CD4-positive, alpha-beta T cell treated with Interferon gamma for 1 hour (primary cell): ENCODE data around the gene ANGPT4.
"Not testable (repeated sequence)": the region's sequence is repeated elsewhere in the genome, so short reads cannot be mapped to it uniquely, and the experiment has no call there.

ENCODE experiments used
- DNase-seq: peaks from one replicate; pipeline ENCODE4 v3.0.0-alpha.2; 2020

ANGPT4 gene

DNA sequence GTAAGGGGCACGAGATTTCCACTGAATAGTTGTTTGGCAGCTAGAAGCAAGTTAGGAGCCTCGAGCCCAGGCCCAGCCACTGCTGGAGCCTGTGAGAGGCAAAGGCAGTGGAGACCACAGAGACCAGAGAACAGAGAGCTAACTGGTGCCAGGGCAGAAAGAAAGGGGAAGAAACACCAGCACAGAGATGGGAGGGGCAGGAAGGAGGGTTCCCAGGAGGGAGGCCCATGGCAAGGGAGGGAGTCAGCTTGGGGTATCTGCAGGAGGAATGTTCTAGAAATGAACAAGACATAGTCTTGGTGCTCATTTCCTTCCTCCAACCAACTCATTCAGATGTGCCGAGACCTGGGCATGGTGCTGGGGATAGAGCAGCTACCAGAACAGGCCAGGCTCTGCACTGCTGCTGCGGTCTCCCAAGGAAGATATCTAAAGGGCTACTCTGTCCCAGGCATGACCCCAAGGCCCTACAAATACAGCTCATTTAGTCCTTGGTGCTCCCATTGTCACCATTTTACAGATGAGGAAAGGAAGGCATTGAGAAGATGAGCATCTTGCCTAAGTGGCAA, 10.7 kb downstream of the ANGPT4 start:
- DNase-seq, result peak; percentile 11

- DNase-seq, result no peak
Observed at GRCh38 chr20:904039-904545, 12.0 kb downstream of the ANGPT4 start.

DNA sequence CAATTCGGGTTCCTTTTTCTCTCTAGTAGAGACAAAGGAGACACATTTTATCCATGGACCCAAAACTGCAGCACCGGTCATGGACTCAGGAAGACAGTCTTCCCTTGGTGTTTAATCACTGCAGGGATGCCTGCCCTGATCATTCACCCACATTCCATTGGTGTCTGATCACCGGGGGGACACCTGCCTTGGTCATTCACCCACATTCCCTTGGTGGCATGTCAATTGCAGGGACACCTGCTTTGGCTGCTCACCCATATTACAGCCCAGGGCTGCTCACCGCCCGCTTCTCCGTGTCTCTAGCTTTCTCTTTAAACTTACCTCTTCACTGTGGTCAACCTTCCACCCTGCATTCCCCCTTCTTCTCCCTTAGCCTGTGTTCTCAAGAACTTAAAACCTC, 18.7 kb downstream of the ANGPT4 start:
- DNase-seq, result not testable (repeated sequence)

DNA sequence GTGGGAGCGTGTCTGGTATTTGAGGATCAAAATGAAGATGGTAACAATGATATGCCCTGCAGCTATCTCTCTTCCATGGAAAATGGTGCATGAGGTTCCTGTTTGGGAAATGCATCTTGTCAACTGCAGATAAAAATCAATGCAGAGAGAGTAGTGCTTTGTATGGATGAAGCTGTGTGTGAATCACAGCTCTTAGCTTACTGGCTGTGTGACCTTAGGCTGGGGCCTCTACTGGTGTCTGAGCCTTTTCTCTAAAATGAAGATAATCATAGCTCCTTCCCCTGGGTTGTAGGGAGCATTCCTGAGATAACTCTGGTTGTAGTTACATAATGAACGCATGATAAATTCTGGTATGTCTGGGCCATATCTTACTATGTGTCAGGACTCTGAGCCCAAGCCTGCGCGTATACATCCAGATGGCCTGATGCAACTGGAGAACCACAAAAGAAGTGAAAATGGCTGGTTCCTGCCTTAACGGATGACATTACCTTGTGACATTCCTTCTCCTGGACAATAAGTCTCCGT, 19.6 kb downstream of the ANGPT4 start:
- DNase-seq, result no peak

DNA sequence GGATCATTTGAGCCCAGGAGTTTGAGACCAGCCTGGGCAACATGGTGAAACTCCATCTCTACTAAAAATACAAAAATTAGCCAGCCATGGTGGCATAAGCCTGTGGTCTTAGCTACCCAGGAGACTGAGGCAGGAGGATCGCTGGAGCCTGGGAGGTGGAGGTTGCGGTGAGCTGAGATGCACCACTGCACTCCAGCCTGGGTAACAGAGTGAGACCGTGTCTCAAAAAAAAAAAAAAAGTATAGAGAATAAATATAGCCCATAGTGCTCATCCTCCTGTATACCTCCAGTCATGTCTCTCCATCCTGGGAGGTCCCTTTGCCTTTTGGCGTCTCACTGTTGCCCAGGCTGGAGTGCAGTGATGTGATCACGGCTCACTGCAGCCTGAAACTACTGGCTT, 23.8 kb downstream of the ANGPT4 start:
- DNase-seq, result not testable (repeated sequence)

DNA sequence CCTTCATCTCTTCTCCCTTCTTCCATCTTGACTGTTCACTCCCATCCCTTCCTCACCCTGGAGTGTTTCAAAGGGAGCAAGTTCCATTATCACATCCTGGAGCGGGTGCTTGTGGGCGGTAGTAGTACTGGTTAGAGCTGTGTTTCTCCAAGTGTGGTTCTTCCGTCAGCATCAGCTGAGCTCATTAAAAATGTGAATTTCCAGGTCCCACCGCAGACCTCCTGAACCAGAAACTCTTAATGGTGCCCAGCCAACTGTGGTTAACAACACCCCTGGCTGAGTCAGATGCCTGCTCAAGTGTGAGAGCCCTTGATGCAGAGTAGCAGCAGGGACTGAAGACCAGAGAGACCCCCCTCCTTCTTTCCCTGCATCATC, 24.4 kb downstream of the ANGPT4 start:
- DNase-seq, result no peak

DNA sequence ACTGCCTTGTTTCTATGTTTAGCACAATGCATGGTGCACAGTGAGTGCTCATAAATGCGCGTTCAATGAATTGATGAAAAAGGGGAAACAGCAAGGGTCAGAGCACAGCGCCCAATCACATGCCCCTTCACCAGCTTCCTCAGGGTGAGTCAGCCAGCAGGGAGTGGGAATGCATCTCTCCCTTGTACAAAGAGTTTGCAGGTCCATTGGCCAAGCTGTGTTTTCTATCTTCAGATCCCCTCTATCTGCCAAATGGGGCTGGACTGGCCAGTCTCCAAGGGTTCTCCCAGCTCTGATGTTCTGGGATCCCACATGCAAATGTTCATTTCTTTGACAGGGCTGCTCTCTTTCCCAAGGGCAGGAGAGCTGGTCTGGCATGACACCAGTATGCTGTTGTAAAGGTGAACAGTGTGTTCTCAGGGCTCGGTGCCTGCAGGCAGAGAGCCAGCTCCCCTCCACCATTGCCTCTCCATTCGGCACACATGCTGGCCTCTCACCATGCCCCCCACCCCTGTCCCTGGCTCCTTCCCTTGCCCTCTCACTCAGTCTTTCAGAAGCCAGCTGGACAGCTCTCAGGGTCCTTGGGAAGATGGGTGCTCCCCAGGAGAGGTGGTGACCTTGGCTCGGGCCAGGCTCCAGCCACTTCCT, 25.0 kb downstream of the ANGPT4 start:
- DNase-seq, result peak; percentile 30

GRCh38 chr20:890666-891057, 25.5 kb downstream of the ANGPT4 start:
- DNase-seq, result no peak

DNA sequence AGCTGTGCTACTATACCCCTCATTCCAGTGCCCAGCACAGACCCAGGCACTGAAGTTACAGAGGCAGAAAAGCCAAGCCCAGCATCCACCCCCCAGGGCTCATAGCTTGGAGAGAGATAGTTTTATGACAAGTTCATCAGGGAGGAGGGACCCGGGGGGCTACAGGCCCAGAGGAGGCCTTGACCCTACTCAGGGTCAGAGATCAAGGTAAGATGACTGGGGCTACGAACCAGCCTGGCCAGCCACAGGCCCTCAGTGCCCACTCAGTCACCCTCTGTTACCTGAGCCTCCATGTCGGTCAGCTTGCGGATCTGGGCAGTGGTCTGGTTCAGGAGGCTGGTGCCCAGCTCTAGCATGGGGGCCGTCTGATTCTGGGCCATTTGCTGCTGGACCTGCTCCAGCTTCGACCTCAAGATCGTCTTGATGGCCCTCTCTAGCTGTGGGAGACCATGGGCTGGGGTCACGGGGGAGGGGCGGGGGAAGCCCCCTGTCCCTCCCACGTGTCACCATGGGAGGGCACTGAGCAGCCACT, 26.1 kb downstream of the ANGPT4 start:
- DNase-seq, result no peak

DNA sequence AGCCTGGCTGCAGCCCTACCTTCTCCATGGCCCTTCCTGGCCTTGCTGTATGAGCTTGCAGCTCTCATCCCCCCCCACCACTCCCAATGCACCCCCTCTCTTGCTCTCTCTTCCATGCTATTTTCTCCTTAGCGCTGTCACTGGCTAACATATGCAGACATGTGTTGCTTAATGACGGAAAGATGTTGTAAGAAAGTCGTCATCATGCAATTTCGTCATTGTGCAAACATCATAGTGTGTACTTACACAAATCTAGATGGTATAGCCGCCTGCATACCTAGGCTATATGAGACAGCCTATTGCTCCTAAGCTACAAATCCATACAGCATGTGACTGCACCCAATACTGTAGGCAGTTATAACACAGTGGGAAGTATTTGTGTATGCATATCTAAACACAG, 27.0 kb downstream of the ANGPT4 start:
- no peak for DNase-seq

GRCh38 chr20:888057-888456, 28.1 kb downstream of the ANGPT4 start:
- no peak for DNase-seq

DNA sequence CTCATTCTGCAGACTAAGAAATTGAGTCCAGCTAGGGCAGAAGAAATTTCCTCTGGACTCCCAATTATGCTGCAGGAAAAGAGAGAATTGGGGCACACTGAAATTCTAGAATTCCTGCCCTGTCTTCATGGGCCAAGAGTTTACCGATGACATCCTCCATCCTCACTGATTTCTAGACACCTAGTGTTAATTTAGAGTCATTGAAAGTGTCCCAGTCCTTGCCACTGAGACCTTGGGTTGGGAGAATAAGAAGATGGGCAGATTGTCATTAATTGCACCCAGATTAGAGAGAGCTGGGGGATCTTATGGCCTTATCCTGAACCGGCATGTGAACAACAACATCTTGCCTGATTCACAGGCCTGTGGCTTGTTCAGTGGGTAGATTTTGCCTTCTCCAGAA, 29.0 kb downstream of the ANGPT4 start:
- DNase-seq, result no peak

DNA sequence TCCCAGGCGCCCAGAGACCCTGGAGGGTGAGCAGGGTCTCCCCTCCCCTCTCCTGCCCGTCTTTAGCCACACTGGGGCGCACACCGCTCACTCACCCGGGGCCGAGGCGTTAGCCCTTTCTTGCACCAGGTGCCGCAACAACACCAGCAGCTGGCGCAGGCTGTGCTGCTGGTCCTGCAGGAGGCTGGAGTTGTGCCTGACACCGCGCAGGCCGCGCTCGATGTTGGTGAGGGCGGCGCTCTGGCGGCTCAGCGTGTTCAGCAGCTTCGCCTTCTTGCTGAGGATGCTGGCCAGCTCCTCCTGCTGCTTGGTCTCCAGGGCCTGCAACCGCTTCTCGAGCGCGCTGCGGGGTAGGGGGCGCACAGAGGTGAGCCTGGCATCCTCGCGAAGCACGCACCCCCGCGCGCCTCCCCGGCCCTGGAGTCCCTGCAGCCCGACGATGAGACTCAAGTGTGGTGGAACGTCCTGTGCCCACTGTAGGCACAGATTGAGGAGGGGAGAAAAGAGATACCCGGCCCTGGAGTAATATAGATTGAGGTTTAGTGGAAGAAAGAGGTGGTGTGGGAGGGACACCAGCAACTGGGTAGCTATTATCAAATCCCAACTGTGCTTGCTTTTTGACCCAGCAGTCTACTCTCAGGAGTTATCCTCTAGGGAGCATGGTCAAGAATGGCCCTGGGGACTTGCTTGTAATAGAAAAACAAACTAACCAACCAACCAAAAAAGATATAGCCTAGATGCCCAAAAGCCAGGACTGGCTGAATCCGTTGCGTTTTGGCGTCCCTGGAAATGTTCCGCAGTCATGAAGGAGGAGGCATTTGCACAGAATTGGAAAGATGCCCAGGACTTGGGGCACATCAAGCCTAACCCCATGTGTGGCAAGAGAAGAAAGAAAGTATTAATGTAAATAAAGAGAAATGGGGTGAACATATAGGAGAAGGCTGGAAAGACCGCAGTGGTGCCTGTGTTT, 30.9 kb downstream of the ANGPT4 start:
- DNase-seq, result peak; percentile 9

DNA sequence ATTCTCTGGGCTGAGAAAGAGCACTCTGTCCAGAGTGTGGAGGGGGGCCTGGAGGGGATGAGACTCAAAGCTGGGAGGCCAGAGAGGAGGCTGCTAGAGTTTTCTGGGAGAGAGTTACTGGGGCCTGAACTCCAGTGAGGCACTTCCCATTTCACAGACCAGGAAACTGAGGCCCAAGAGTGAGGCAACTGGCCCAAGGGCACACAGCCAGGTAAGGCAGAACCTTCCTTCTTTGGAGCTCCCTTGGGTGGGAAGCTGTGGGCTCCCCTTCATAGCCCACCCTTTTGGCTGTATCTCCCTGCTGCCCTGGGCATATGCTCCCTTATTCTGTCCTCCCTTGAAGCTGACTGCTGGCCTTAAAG, 34.4 kb downstream of the ANGPT4 start:
- DNase-seq, result no peak

DNA sequence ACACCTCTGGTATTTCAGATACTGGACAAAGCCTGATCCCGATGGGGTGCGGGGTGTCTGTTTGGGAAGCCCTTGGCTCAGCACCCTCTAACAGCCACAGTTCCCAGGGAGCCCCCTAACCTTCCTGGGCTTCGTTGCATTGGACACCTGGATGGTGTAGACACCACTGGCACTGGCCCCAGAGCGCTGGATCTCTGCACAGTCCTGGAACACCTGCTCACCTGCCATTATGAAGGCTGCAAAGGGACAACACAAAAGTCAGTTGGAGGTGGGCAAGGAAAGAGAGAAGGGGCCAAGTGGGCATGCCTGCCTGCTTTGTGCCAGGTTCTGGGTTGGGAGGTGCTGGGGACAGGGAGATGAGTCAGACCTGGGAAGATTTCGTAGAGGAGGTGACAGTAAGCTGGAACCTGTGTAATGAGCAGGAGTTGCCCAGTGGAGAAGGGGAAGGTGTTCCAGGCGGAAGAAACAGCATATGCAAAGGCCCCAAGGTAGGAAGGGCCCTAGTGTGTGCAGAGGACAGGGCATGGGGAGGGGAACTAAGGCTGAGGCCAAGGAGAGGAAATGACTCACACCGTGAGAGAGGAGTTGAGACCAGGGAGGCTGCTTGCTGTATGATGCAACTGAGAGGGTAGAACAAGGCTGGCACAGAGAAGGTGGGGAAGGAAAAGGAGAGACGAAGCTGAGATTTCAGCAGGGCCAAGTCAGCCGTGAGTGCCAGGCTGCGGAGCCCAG, 34.9 kb downstream of the ANGPT4 start:
- DNase-seq, result peak; percentile 48

GRCh38 chr20:879626-880025, 36.5 kb downstream of the ANGPT4 start:
- no peak for DNase-seq

GRCh38 chr20:878511-879307, 37.4 kb downstream of the ANGPT4 start:
- DNase-seq, result no peak

- DNase-seq, result no peak
Observed at GRCh38 chr20:877814-878213, 38.3 kb downstream of the ANGPT4 start.

GRCh38 chr20:875115-875514, 41.0 kb downstream of the ANGPT4 start:
- DNase-seq, result no peak

- DNase-seq, result no peak
Observed at GRCh38 chr20:873875-874607, 42.1 kb downstream of the ANGPT4 start.
